ENCODE data around the gene EMID1. TPM values are rescaled to one million over a fixed set of nuclear protein-coding genes. Genes with fewer than 3 reads are reported as not detected.

The EMID1 gene
- not detected in 2 replicates for total RNA-seq

GRCh38 chr22:29205594-29206371, at the start of gene EMID1:
Gene EMID1, plus strand, starts transcription at chr22:29205896. Its CDS starts 143 bp downstream, at chr22:29206039.

DNA sequence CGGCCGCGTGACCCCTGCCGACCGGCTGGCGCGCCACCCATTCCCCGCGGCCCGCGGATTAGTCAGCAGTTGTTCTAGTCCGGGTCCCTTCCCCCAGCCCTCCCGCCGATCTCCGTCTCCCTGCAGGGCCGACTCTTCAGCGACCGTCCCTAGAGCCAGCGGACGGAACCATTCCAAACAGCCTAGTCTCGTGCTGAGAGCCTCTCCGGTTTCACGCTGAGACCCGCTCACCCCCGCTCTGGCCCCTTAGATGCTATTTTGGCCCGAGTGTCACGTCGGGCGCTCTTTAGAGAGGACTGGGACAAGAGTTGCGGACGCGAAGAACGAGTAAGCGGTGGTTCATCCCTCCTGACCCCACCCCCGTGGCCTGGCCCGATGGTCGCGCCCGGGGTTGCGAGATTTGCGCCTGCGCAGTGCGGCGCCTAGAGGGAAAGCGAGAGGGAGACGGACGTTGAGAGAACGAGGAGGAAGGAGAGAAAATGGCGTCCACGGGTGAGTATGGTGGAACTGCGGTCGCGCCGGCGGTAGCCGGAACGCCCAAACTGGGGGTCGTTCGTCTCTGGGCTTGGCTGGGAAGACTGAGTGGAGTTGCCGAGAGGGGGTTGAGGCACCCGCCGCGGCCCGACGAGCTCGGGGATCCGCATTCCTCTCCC, 62.3 kb downstream of the EMID1 start, which contains the start of the genes EWSR1 and RHBDD3:
Gene EWSR1 (plus strand): TSS at position 411 of the 653 bp plus-strand sequence. CDS start 69 bp downstream, at position 480.
Gene RHBDD3 (minus strand): TSS at position 124 of the 653 bp plus-strand sequence. CDS start 2,355 bp downstream, outside the sequence.

DNA sequence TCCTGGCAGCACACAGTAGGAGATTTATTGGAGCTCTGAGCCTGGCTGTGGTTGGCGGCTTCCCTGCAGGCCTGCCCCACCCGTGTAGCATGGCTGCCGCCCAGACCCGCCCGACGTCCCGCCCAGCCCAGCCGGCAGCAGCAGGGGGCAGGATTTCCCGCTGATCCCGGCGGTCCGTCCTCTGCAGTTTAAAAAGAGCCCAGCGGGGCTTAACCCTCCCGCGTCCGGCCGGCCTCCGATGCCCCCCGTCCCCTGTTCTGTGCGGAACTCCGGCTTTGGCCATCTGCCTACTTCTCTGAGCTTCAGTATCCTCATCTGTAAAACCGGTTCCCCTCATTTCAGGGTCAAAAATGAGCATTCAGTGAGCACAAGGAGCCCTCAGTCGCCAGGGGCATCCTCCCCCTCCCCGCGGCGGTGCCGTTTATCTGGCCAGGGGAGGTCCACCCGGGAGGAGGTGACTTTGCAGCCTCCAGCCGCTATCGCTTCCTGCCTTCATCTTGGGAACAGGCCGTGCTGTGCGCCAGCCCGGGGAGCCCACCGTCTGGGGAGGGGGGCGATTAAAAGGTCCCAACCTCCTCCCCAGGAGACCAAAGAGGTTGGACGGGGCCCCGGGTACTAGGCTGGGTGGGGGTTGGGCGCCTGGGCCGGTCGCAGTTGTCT, 100.6 kb downstream of the EMID1 start, which contains the start of gene GAS2L1:
Gene GAS2L1 (plus strand): TSS at position 476 of the 660 bp plus-strand sequence. CDS start 1,456 bp downstream, outside the sequence.

Other genes starting within 250 kb of the EMID1 start
- not detected in 2 replicates for gene C22orf31, start 144.1 kb upstream of the EMID1 start, total RNA-seq
- gene KREMEN1, start 132.9 kb upstream of the EMID1 start, total RNA-seq: 1.6 and 6.5 TPM in 2 replicates
- gene RHBDD3, start 62.1 kb downstream of the EMID1 start, total RNA-seq: 17.6 and 24.5 TPM in 2 replicates
- 102 and 105 TPM in 2 replicates for gene EWSR1, start 62.4 kb downstream of the EMID1 start, total RNA-seq
- 16.0 and 19.1 TPM in 2 replicates for gene GAS2L1, start 100.8 kb downstream of the EMID1 start, total RNA-seq
- not detected in 2 replicates for gene RASL10A, start 109.8 kb downstream of the EMID1 start, total RNA-seq
- 50.6 and 58.5 TPM in 2 replicates for gene AP1B1, start 182.7 kb downstream of the EMID1 start, total RNA-seq
- gene RFPL1, start 232.7 kb downstream of the EMID1 start, total RNA-seq: not detected in 2 replicates